ENCODE results near the gene PSMB9. TPM values are rescaled to one million over a fixed set of nuclear protein-coding genes. Genes with fewer than 3 reads are reported as not detected.

The PSMB9 gene
- total and polyA plus RNA-seq, 2 experiments from 2014 or later, result 2.8 to 5.5 TPM

GRCh38 chr6:32858194-32858593 is 4.2 kb downstream of the PSMB9 start:
- 0 out of 2 replicates have a peak, but pooled peaks cover 3% of the 10 kb centered on the region for H3F3A ChIP-seq (replicated peaks; ENCODE audit: low read depth)
- TF ChIP-seq ZNF331 (CRISPR knock-in tag; IDR thresholded peaks at IDR 0.05; ENCODE audit: low read depth), result no peak
- TF ChIP-seq ZNF114 (CRISPR knock-in tag; IDR thresholded peaks at IDR 0.05), result no peak
- no peak for TF ChIP-seq JUNB (IDR thresholded peaks at IDR 0.05; ENCODE audit: unreplicated experiment)
- TF ChIP-seq, protein P1, sequence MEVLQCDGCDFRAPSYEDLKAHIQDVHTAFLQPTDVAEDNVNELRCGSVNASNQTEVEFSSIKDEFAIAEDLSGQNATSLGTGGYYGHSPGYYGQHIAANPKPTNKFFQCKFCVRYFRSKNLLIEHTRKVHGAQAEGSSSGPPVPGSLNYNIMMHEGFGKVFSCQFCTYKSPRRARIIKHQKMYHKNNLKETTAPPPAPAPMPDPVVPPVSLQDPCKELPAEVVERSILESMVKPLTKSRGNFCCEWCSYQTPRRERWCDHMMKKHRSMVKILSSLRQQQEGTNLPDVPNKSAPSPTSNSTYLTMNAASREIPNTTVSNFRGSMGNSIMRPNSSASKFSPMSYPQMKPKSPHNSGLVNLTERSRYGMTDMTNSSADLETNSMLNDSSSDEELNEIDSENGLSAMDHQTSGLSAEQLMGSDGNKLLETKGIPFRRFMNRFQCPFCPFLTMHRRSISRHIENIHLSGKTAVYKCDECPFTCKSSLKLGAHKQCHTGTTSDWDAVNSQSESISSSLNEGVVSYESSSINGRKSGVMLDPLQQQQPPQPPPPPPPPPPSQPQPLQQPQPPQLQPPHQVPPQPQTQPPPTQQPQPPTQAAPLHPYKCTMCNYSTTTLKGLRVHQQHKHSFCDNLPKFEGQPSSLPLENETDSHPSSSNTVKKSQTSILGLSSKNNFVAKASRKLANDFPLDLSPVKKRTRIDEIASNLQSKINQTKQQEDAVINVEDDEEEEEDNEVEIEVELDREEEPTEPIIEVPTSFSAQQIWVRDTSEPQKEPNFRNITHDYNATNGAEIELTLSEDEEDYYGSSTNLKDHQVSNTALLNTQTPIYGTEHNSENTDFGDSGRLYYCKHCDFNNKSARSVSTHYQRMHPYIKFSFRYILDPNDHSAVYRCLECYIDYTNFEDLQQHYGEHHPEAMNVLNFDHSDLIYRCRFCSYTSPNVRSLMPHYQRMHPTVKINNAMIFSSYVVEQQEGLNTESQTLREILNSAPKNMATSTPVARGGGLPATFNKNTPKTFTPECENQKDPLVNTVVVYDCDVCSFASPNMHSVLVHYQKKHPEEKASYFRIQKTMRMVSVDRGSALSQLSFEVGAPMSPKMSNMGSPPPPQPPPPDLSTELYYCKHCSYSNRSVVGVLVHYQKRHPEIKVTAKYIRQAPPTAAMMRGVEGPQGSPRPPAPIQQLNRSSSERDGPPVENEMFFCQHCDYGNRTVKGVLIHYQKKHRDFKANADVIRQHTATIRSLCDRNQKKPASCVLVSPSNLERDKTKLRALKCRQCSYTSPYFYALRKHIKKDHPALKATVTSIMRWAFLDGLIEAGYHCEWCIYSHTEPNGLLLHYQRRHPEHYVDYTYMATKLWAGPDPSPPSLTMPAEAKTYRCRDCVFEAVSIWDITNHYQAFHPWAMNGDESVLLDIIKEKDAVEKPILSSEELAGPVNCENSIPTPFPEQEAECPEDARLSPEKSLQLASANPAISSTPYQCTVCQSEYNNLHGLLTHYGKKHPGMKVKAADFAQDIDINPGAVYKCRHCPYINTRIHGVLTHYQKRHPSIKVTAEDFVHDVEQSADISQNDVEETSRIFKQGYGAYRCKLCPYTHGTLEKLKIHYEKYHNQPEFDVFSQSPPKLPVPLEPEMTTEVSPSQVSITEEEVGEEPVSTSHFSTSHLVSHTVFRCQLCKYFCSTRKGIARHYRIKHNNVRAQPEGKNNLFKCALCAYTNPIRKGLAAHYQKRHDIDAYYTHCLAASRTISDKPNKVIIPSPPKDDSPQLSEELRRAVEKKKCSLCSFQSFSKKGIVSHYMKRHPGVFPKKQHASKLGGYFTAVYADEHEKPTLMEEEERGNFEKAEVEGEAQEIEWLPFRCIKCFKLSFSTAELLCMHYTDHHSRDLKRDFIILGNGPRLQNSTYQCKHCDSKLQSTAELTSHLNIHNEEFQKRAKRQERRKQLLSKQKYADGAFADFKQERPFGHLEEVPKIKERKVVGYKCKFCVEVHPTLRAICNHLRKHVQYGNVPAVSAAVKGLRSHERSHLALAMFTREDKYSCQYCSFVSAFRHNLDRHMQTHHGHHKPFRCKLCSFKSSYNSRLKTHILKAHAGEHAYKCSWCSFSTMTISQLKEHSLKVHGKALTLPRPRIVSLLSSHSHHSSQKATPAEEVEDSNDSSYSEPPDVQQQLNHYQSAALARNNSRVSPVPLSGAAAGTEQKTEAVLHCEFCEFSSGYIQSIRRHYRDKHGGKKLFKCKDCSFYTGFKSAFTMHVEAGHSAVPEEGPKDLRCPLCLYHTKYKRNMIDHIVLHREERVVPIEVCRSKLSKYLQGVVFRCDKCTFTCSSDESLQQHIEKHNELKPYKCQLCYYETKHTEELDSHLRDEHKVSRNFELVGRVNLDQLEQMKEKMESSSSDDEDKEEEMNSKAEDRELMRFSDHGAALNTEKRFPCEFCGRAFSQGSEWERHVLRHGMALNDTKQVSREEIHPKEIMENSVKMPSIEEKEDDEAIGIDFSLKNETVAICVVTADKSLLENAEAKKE (CRISPR knock-in tag; IDR thresholded peaks at IDR 0.05), result no peak
- no peak for TF ChIP-seq REST (IDR thresholded peaks at IDR 0.05; ENCODE audit: unreplicated experiment)
- no peak for TF ChIP-seq STAT1 (IDR thresholded peaks at IDR 0.05; ENCODE audit: unreplicated experiment)
- no peak for TF ChIP-seq POLR2AphosphoS5 (IDR thresholded peaks at IDR 0.05; ENCODE audit: low read depth)
- no peak for TF ChIP-seq NANOG (IDR thresholded peaks at IDR 0.05; ENCODE audit: borderline replicate concordance)
- TF ChIP-seq, protein P2, sequence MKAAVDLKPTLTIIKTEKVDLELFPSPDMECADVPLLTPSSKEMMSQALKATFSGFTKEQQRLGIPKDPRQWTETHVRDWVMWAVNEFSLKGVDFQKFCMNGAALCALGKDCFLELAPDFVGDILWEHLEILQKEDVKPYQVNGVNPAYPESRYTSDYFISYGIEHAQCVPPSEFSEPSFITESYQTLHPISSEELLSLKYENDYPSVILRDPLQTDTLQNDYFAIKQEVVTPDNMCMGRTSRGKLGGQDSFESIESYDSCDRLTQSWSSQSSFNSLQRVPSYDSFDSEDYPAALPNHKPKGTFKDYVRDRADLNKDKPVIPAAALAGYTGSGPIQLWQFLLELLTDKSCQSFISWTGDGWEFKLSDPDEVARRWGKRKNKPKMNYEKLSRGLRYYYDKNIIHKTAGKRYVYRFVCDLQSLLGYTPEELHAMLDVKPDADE (IDR thresholded peaks at IDR 0.05), result no peak
- TF ChIP-seq EZH2 (IDR thresholded peaks at IDR 0.05; ENCODE audit: low read depth, unreplicated experiment), result no peak
- no peak for TF ChIP-seq CREB1 (CRISPR knock-in tag; IDR thresholded peaks at IDR 0.05; ENCODE audit: low read depth)
- TF ChIP-seq EZH2phosphoT487 (IDR thresholded peaks at IDR 0.05; ENCODE audit: unreplicated experiment), result no peak
- TF ChIP-seq CTCF (conservative IDR thresholded peaks at IDR 0.05; ENCODE audit: low read depth in 2 of 2), result no peak
- peaks cover 18% of the 10 kb centered on the region for H3K4me1 Mint-ChIP-seq
- DNase-seq (ENCODE audit: low spot score), result no peak
- no peaks in the 10 kb centered on the region for H4K20me1 ChIP-seq (replicated peaks; ENCODE audit: insufficient read depth)
- H3K36me3 Mint-ChIP-seq (ENCODE audit: low read depth), result no peaks in the 10 kb centered on the region
- H3K4me3 ChIP-seq, result no peak overlapping the region
- no peaks in the 10 kb centered on the region for H3K36me3 ChIP-seq (ENCODE audit: insufficient read depth)
- H3K27ac Mint-ChIP-seq, result no peak overlapping the region
- H3K27me3 ChIP-seq (ENCODE audit: insufficient read depth), result peaks cover 26% of the 10 kb centered on the region
- no peaks in the 10 kb centered on the region for H3K9me2 ChIP-seq (ENCODE audit: insufficient read depth)
- H3K4me3 Mint-ChIP-seq, result no peak overlapping the region
- ATAC-seq, result no peak
- H3K27me3 Mint-ChIP-seq (ENCODE audit: insufficient read depth, low read depth, poor library complexity), result peaks cover 28% of the 10 kb centered on the region
- peaks cover 6% of the 10 kb centered on the region; the same call in 1 of the 2 replicates for H3K4me1 ChIP-seq (ENCODE audit: insufficient read depth)
- no peak overlapping the region for H2AFZ ChIP-seq
- H3K4me2 ChIP-seq, result no peak overlapping the region
- no peaks in the 10 kb centered on the region for H3K79me2 ChIP-seq (replicated peaks; ENCODE audit: insufficient read depth)
- no peaks in the 10 kb centered on the region for H3K9me3 Mint-ChIP-seq
- no peak overlapping the region for H3K27ac ChIP-seq (ENCODE audit: low read depth)
